Smooth muscle cell of the brain vasculature (primary cell): ENCODE results near the gene KANTR.

ENCODE experiments used
- DNase-seq: peaks from one replicate; pipeline ENCODE4 v3.0.0-alpha.2; 2012; ENCODE audit warnings: low read depth, low spot score

KANTR gene

GRCh38 chrX:53081925-53082772 lies 11.8 kb upstream of the KANTR start, which contains the start of gene TSPYL2:
TSPYL2 (plus strand) TSS chrX:53082367; CDS start chrX:53082499, 132 bp downstream.
- peak; percentile 87 for DNase-seq

DNA sequence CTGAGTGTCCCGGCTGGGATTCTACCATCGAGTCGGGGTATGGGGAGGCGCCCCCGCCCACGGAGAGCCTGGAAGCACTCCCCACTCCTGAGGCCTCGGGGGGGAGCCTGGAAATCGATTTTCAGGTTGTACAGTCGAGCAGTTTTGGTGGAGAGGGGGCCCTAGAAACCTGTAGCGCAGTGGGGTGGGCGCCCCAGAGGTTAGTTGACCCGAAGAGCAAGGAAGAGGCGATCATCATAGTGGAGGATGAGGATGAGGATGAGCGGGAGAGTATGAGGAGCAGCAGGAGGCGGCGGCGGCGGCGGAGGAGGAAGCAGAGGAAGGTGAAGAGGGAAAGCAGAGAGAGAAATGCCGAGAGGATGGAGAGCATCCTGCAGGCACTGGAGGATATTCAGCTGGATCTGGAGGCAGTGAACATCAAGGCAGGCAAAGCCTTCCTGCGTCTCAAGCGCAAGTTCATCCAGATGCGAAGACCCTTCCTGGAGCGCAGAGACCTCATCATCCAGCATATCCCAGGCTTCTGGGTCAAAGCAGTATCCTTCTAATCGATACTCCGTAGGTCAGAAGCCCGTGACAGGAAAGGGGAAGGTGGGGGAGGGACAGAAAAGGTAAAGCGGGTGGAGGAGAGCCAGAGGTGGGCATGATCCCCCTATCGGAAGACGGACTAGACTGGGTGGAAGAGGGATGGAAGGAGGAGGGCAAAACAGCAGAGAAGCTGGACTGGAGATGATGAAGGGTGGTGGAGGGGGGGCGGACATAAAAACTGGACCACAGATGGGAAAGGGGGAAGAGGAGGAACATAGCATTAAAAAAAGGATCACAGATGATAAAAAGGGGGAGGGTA lies 10.9 kb upstream of the KANTR start:
- no peak for DNase-seq

- no peak for DNase-seq
These were observed 9.8 kb upstream of the KANTR start for GRCh38 chrX:53084043-53084570.

GRCh38 chrX:53084863-53085262 lies 9.1 kb upstream of the KANTR start:
- no peak for DNase-seq

DNA sequence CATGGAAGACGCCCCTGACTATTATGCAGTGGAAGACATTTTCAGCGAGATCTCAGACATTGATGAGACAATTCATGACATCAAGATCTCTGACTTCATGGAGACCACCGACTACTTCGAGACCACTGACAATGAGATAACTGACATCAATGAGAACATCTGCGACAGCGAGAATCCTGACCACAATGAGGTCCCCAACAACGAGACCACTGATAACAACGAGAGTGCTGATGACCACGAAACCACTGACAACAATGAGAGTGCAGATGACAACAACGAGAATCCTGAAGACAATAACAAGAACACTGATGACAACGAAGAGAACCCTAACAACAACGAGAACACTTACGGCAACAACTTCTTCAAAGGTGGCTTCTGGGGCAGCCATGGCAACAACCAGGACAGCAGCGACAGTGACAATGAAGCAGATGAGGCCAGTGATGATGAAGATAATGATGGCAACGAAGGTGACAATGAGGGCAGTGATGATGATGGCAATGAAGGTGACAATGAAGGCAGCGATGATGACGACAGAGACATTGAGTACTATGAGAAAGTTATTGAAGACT lies 8.2 kb upstream of the KANTR start:
- DNase-seq = no peak

DNA sequence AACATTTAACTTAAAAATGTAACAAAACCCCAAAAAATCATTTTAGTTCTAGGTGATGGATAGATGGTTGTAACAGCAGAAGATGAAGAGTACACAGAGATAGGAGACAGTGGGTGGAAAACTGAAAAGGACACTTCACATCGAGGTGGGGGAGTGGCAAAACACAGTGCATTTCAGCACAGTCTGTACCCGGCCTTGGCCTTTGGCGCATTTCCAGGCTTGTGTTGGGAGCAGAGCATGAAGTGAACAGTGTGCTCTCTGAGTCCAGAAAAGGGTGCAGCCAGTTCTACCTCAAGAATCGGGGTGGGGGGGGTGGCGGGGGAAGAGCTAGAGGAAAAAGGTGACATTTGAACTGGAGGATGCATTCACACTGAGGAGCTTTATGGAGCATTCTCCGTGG lies 7.5 kb upstream of the KANTR start:
- no peak for DNase-seq

DNA sequence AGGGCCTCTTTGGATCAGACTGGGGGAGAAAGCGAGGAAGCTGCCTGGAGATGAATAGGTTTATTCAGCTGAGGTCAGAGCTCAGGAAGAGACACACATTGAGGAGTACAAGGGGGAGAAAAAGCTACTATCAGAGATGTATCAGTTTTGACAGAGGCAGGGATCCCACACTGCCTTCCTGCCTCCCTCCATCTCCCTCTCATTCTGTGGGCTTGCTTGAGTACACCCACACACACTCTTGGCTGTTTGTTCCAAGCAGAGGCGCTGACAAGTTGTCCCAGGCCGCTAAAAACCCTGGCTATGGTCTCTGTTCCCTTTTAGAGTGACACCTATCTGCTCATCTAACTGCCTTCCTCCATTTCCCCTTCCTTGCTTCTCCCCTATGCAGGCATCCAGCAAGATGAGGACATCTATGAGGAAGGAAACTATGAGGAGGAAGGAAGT lies 6.5 kb upstream of the KANTR start:
- no peak for DNase-seq

DNA sequence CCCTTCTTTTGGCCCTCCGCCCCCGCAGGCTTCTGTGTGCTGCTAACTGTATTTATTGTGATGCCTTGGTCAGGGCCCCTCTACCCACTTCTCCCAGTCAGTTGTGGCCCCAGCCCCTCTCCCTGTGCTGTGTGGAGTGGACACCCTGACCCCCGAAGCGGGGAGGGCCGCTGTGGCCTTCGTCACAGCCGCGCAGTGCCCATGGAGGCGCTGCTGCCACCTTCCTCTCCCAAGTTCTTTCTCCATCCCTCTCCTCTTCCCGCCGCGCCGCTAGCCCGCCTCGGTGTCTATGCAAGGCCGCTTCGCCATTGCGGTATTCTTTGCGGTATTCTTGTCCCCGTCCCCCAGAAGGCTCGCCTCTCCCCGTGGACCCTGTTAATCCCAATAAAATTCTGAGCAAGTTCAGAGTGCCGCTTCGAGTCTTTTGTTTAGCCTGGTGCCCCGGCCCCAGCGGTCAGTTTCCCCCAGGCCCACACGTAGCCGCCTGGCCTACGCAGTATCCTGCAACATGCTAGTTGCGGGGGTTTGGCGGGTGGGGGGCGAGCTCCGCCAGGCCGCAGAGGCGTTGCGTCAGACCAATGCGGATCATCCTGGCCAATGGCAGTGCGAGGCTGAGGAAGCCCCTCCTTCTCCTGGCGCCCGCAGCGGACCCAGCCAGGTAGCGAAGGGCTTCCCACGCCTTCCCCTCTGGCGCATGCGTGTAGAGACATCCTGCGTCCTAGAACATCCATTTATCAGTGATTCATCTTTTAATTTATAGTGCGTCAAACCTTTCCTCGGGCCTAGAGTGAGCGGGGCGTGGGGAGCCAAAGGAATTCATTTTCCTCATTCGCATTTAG lies 5.6 kb upstream of the KANTR start:
- no peak for DNase-seq

- DNase-seq = no peak
These were observed 4.6 kb upstream of the KANTR start for GRCh38 chrX:53089224-53089842.

DNA sequence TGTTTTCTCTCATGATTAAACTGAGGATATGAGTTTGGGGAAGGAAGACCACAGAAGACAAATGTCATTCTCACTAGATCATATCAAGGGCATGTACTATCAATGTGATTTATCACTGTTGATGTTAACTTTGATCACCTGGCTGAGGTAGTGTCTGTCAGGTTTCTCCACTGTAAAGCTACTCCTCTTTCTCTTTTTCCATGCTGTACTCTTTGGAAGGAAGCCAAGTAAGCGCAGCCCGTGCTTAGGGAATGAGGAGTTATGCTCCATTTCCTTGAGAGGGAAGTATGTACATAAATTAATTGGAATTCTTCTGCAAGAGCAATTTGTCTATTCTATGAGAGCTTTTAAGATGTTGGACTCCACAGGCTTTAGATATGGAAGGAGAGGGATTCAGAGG lies 4.0 kb upstream of the KANTR start:
- no peak for DNase-seq

GRCh38 chrX:53091354-53091753 lies 2.6 kb upstream of the KANTR start:
- DNase-seq = no peak

GRCh38 chrX:53093177-53093655 lies 726 bp upstream of the KANTR start:
- DNase-seq = no peak

DNA sequence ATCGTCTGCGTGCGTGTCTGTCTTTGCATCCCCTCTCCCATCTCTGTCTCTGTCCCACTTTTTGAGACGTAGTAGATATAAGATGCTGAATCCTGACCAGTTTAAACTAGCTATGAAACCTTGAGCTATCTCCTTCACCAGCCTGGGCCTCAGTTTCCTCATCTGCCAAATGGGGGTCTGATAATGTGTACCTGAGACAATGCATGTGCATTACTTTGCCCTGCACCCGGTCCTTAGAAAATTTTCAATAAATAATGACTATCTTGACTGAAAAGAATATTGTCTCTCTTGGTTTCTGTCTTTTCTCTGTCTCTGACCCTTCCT lies 602 bp downstream of the KANTR start:
- no peak for DNase-seq

GRCh38 chrX:53095796-53096195 lies 1.9 kb downstream of the KANTR start:
- DNase-seq = no peak

DNA sequence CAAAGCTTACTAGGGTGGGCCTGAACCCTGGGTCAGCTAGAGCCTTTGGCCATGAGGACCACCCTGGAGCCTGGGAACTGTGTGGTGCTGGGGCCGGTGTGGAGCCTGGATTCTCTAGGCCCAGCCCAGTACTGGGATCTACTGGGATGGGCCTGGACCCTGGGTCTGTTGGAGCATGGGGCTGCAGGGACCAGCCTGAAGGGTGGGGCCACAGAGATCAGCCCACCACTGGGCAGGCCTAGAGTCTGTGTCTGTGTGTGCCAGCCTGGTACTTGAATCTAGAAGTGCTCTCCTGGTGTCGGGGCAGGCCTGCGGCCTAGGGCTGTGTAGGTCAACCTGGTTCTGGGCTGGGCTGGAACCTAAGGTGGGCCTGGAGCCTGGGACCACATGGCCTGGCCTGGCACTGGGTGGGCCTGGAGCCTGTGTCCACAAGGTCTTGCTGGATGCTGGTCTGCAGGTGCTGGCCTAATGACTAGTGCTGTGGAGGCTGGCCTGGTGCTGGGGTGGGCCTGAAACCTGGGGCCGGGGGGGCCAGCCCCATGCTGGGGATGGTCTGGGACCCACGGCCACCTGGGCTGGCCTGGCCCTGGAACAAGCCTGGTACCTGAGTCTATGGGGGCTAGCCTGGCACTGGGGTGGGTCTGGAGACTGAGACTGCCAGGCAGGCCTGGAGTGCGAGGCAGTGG lies 21.1 kb downstream of the KANTR start:
- DNase-seq = no peak

GRCh38 chrX:53115550-53115874 lies 21.6 kb downstream of the KANTR start:
- DNase-seq = no peak

GRCh38 chrX:53116101-53116500 lies 22.2 kb downstream of the KANTR start:
- no peak for DNase-seq

DNA sequence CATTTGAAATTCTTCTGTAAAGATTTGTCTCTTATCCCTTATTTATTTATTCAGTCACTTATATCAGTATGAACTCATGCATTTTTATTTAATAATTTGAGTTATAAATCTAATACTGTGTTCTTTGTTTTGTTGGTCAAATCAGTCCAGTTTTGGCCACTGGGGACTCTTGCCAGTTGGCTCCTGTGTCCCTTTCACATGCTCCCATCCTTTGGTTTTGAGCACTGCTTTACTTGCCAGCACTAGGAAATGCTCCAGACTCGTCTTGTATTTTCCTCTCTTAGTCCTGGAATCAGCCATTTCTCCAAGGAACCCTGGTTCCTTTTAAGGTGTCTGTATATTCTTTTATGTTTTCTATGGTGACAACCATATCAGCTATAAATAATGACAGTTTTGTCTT lies 28.1 kb downstream of the KANTR start:
- no peak for DNase-seq

- DNase-seq = no peak
These were observed 31.6 kb downstream of the KANTR start for GRCh38 chrX:53125506-53125905.

DNA sequence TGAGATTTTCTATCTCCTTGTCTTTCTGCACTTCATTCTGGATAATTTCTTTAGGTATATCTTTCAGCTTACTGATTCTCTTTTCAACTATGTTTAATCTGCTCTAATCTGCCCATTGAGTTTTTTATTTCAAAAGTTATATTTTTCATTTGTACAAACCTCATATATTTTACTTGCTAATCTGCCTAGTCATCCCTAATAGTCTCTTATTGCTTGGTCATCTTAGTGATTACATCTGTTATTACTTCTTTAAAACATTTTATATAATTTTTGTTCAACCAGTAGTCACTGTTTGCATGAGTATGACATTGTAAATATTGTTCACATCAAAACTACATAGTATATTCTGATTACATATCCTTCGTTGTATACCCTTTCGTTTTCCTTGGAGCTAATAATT lies 32.4 kb downstream of the KANTR start:
- DNase-seq = no peak
